Astrocyte (in vitro differentiated cells and primary cell): ENCODE measurements around the gene SEMA4B.

Source experiments
- EZH2 ChIP-seq: IDR thresholded peaks from 2 replicates; pipeline ENCODE4 v1.6.1; 2012; ENCODE audit warnings: mild to moderate bottlenecking, low read length, inconsistent platforms; ENCODE audit not compliant: insufficient read depth
- TF ChIP-seq, protein P1 (sequence below): IDR thresholded peaks from 2 replicates; pipeline ENCODE4 v1.5.1; 2011; ENCODE audit warnings: low read depth, mild to moderate bottlenecking, inconsistent platforms, low read length, moderate library complexity; ENCODE audit not compliant: insufficient read depth

GRCh38 chr15:90203473-90203872 lies 2.3 kb downstream of the SEMA4B start:
- TF ChIP-seq, protein P1, sequence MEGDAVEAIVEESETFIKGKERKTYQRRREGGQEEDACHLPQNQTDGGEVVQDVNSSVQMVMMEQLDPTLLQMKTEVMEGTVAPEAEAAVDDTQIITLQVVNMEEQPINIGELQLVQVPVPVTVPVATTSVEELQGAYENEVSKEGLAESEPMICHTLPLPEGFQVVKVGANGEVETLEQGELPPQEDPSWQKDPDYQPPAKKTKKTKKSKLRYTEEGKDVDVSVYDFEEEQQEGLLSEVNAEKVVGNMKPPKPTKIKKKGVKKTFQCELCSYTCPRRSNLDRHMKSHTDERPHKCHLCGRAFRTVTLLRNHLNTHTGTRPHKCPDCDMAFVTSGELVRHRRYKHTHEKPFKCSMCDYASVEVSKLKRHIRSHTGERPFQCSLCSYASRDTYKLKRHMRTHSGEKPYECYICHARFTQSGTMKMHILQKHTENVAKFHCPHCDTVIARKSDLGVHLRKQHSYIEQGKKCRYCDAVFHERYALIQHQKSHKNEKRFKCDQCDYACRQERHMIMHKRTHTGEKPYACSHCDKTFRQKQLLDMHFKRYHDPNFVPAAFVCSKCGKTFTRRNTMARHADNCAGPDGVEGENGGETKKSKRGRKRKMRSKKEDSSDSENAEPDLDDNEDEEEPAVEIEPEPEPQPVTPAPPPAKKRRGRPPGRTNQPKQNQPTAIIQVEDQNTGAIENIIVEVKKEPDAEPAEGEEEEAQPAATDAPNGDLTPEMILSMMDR, result no peak
- no peak for TF ChIP-seq EZH2
